ACHN (cell line): ENCODE data around the gene SIPA1L3.

Experiments
- DNase-seq: peaks from one replicate; pipeline ENCODE4 v3.0.0-alpha.2; 2015
- in situ Hi-C: cut with HindIII; loops from 2 replicates; pipeline ENCODE4 v1.10.0; 2017; ENCODE audit warnings: low sequenced_read_pairs, low pct_ligation_motif_present, low pct_unique_long_range_greater_than_20kb

SIPA1L3 gene

GRCh38 chr19:37988758-37989635 is 82.0 kb downstream of the SIPA1L3 start:
- no peak for DNase-seq
- in situ Hi-C loops: no loop called here

- in situ Hi-C loops: no loop called here
- no peak for DNase-seq
These were observed 82.8 kb downstream of the SIPA1L3 start for GRCh38 chr19:37989855-37990254.

- in situ Hi-C loops: no loop called here
- DNase-seq: no peak
These were observed 83.4 kb downstream of the SIPA1L3 start for GRCh38 chr19:37990362-37990761.

- in situ Hi-C loops: no loop called here
- no peak for DNase-seq
These were observed 84.3 kb downstream of the SIPA1L3 start for GRCh38 chr19:37991176-37991835.

GRCh38 chr19:37991841-37992248 is 84.8 kb downstream of the SIPA1L3 start:
- in situ Hi-C loops: no loop called here
- DNase-seq: no peak

GRCh38 chr19:37992761-37993160 is 85.8 kb downstream of the SIPA1L3 start:
- DNase-seq: no peak
- in situ Hi-C loops: no loop called here

GRCh38 chr19:37994823-37995130 is 87.8 kb downstream of the SIPA1L3 start:
- DNase-seq: no peak

GRCh38 chr19:37995346-37995745 is 88.3 kb downstream of the SIPA1L3 start:
- in situ Hi-C loops: no loop called here

More at GRCh38 chr19:37994823-37995130, 87.8 kb downstream of the SIPA1L3 start:
- in situ Hi-C loops: no loop called here

GRCh38 chr19:37997911-37998344 is 90.9 kb downstream of the SIPA1L3 start:
- in situ Hi-C loops: no loop called here
- DNase-seq: peak; percentile 81

More at GRCh38 chr19:37995346-37995745, 88.3 kb downstream of the SIPA1L3 start:
- DNase-seq: no peak

- in situ Hi-C loops: no loop called here
- DNase-seq: no peak
These were observed 91.8 kb downstream of the SIPA1L3 start for GRCh38 chr19:37998801-37999308.

GRCh38 chr19:37999309-38000213 is 92.6 kb downstream of the SIPA1L3 start:
- peak; percentile 98 for DNase-seq
- in situ Hi-C loops: no loop called here

- no peak for DNase-seq
- in situ Hi-C loops: no loop called here
These were observed 94.3 kb downstream of the SIPA1L3 start for GRCh38 chr19:38001158-38001781.

GRCh38 chr19:38003438-38004185 is 96.6 kb downstream of the SIPA1L3 start:
- peak; percentile 79 for DNase-seq
- in situ Hi-C loops: no loop called here

- DNase-seq: no peak
- in situ Hi-C loops: no loop called here
These were observed 97.1 kb downstream of the SIPA1L3 start for GRCh38 chr19:38004186-38004520.

GRCh38 chr19:38004521-38005223 is 97.7 kb downstream of the SIPA1L3 start:
- in situ Hi-C loops: no loop called here
- DNase-seq: peak; percentile 93

- in situ Hi-C loops: no loop called here
- no peak for DNase-seq
These were observed 98.2 kb downstream of the SIPA1L3 start for GRCh38 chr19:38005224-38005614.

- in situ Hi-C loops: no loop called here
- no peak for DNase-seq
These were observed 99.5 kb downstream of the SIPA1L3 start for GRCh38 chr19:38006361-38007045.
